WTC11 (cell line): Measurements from ENCODE around the gene FAM32A. TPM values are rescaled to one million over a fixed set of nuclear protein-coding genes. Genes with fewer than 3 reads are reported as not detected.

Source experiments
- ATAC-seq: fragments of 200-7000 bp; cut with Tn5 transposase; 2 replicates; pipeline ENCODE4 v1.10.0; 2021; ENCODE audit warnings: mild to moderate bottlenecking, moderate library complexity
- CTCF ChIA-PET: fragments of 300-600 bp; sonication (Branson Sonifier 250); formaldehyde crosslinking; loops from one replicate; lab custom pipeline; 2021; ENCODE audit warnings: antibody characterized with exemption; lab: Charles Lee
- POLR2A ChIA-PET: fragments of 350-600 bp; sonication (Branson Sonifier 250); formaldehyde crosslinking; loops from one replicate; lab custom pipeline; 2021; ENCODE audit warnings: antibody characterized with exemption; lab: Charles Lee
- DNase-seq: peaks from one replicate; pipeline ENCODE4 v3.0.0; 2021; ENCODE audit warnings: low spot score
- H3K27ac Mint-ChIP-seq: 2 replicates; pipeline ENCODE4 v1.8.0; 2021; ENCODE audit warnings: mixed read lengths
- H3K27me3 Mint-ChIP-seq: 2 replicates; pipeline ENCODE4 v1.8.0; 2021; ENCODE audit warnings: low read depth, mild to moderate bottlenecking, moderate library complexity, mixed read lengths
- H3K36me3 Mint-ChIP-seq: 2 replicates; pipeline ENCODE4 v1.8.0; 2021; ENCODE audit warnings: mixed read lengths
- H3K4me1 Mint-ChIP-seq: 2 replicates; pipeline ENCODE4 v1.8.0; 2022; ENCODE audit warnings: mixed read lengths
- H3K4me3 Mint-ChIP-seq: 2 replicates; pipeline ENCODE4 v1.8.0; 2021; ENCODE audit warnings: mild to moderate bottlenecking, moderate library complexity, mixed read lengths
- H3K9me3 Mint-ChIP-seq: 2 replicates; pipeline ENCODE4 v1.8.0; 2021; ENCODE audit warnings: mixed read lengths
- AR ChIP-seq: fragments of 250-450 bp; sonication (Bioruptor Pico); IDR thresholded peaks from 2 replicates; pipeline ENCODE4 v1.9.0; 2021; ENCODE audit warnings: mild to moderate bottlenecking
- ATF1 ChIP-seq: sonication (generic); formaldehyde crosslinking; IDR thresholded peaks from 2 replicates; pipeline ENCODE4 v1.8.1; 2023; ENCODE audit warnings: mild to moderate bottlenecking, moderate library complexity, missing genetic modification reagents
- ELF4 ChIP-seq: sonication (generic); formaldehyde crosslinking; IDR thresholded peaks from 2 replicates; pipeline ENCODE4 v1.8.1; 2022; ENCODE audit warnings: low read depth, mild to moderate bottlenecking, moderate library complexity, missing genetic modification reagents
- EMX1 ChIP-seq: fragments of 250-450 bp; sonication (Bioruptor Pico); IDR thresholded peaks from 2 replicates; pipeline ENCODE4 v1.8.0; 2021; ENCODE audit warnings: mild to moderate bottlenecking
- FOXK1 ChIP-seq: sonication (generic); formaldehyde crosslinking; IDR thresholded peaks from 2 replicates; pipeline ENCODE4 v1.8.0; 2022; ENCODE audit warnings: mild to moderate bottlenecking, moderate library complexity, missing genetic modification reagents
- GRHL2 ChIP-seq: fragments of 250-450 bp; sonication (Bioruptor Pico); IDR thresholded peaks from 2 replicates; pipeline ENCODE4 v1.8.0; 2022; ENCODE audit warnings: mild to moderate bottlenecking, moderate library complexity; ENCODE audit not compliant: insufficient replicate concordance, severe bottlenecking
- JAZF1 ChIP-seq: fragments of 250-450 bp; sonication (Bioruptor Pico); IDR thresholded peaks from 2 replicates; pipeline ENCODE4 v1.9.0; 2021; ENCODE audit warnings: moderate library complexity, mild to moderate bottlenecking, inconsistent platforms
- JUN ChIP-seq: sonication (generic); formaldehyde crosslinking; IDR thresholded peaks from 2 replicates; pipeline ENCODE4 v1.8.0; 2023; ENCODE audit warnings: mild to moderate bottlenecking, missing genetic modification reagents
- NFATC4 ChIP-seq: fragments of 250-450 bp; sonication (Bioruptor Pico); IDR thresholded peaks from 2 replicates; pipeline ENCODE4 v1.9.0; 2021; ENCODE audit warnings: mild to moderate bottlenecking
- NR3C1 ChIP-seq: sonication (generic); formaldehyde crosslinking; conservative IDR thresholded peaks from 2 replicates; pipeline ENCODE4 v1.8.1; 2023; ENCODE audit warnings: low read depth, mild to moderate bottlenecking, missing genetic modification reagents
- RELA ChIP-seq: sonication (generic); formaldehyde crosslinking; IDR thresholded peaks from 2 replicates; pipeline ENCODE4 v1.8.1; 2022; ENCODE audit warnings: missing genetic modification reagents, mild to moderate bottlenecking, borderline replicate concordance
- TCF7 ChIP-seq: sonication (generic); formaldehyde crosslinking; IDR thresholded peaks from 2 replicates; pipeline ENCODE4 v1.8.0; 2022; ENCODE audit warnings: mild to moderate bottlenecking, low read depth, missing genetic modification reagents, moderate library complexity
- TEAD4 ChIP-seq: sonication (generic); formaldehyde crosslinking; IDR thresholded peaks from 2 replicates; pipeline ENCODE4 v1.8.0; 2022; ENCODE audit warnings: mild to moderate bottlenecking, missing genetic modification reagents
- ZMAT4 ChIP-seq: fragments of 250-450 bp; sonication (Bioruptor Pico); IDR thresholded peaks from 2 replicates; pipeline ENCODE4 v1.9.0; 2021; ENCODE audit warnings: mild to moderate bottlenecking
- ZNF671 ChIP-seq: fragments of 250-450 bp; sonication (Bioruptor Pico); IDR thresholded peaks from 2 replicates; pipeline ENCODE4 v1.8.0; 2021; ENCODE audit warnings: mild to moderate bottlenecking
- total RNA-seq: library from RNA; stranded (reverse); gene quantifications from 3 replicates; pipeline ENCODE4 v1.2.3, GENCODE V29; 2021
- TF ChIP-seq, protein P1 (sequence below): sonication (generic); formaldehyde crosslinking; IDR thresholded peaks from 2 replicates; pipeline ENCODE4 v1.8.0; 2022; ENCODE audit warnings: mild to moderate bottlenecking, missing genetic modification reagents
- TF ChIP-seq, protein P2 (sequence below): sonication (generic); formaldehyde crosslinking; IDR thresholded peaks from 2 replicates; pipeline ENCODE4 v1.8.1; 2022; ENCODE audit warnings: missing genetic modification reagents, borderline replicate concordance
- TF ChIP-seq, protein P3 (sequence below): sonication (generic); formaldehyde crosslinking; IDR thresholded peaks from 2 replicates; pipeline ENCODE4 v1.8.0; 2023; ENCODE audit warnings: missing genetic modification reagents, mild to moderate bottlenecking, borderline replicate concordance
- TF ChIP-seq, protein P4 (sequence below): fragments of 250-450 bp; sonication (Bioruptor Pico); conservative IDR thresholded peaks from 2 replicates; pipeline ENCODE4 v1.9.0; 2021; ENCODE audit warnings: mild to moderate bottlenecking

Gene FAM32A
- total RNA-seq, 1 experiment from 2014 or later = 62.2 TPM

- CTCF ChIA-PET = interaction anchor here (0.7 to 1.8 kb wide), 7 partner anchors 8 to 103 kb away, joined by 3 to 8 read pairs (median 5); partner anchors contain the start of gene FAM32A
- H3K36me3 Mint-ChIP-seq = no peaks in the 10 kb centered on the region
- POLR2A ChIA-PET = interaction anchor here (0.9 kb wide), 1 partner anchor 73 kb away, joined by 3 read pairs; no protein-coding TSS in a partner anchor
These were observed 41.0 kb upstream of the FAM32A start for GRCh38 chr19:16144216-16144581.

DNA sequence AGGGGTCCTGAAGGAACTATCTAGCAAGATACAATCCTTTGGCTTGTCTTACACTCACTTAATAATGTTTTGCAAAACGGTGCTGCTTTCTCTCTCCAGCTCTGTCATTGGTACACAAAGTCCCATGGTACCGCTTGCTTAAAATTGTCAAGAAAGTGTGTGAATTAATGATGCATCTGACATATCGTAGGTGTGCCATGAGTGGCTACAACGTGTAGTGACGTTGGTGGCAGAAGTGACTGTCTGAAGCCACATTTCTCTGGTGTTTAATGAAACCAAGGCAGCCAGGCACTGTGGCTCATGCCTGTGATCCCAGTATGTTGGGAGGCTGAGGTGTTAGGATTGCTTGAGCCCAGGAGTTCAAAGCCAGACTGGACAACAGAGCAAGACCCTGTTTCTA, 39.1 kb upstream of the FAM32A start:
- no peak for TF ChIP-seq GRHL2 (CRISPR knock-in tag)
- TF ChIP-seq ELF4 = no peak
- no peak for TF ChIP-seq TCF7 (CRISPR knock-in tag)
- TF ChIP-seq ZNF671 = no peak
- no peak for TF ChIP-seq RELA (CRISPR knock-in tag)
- TF ChIP-seq, protein P1, sequence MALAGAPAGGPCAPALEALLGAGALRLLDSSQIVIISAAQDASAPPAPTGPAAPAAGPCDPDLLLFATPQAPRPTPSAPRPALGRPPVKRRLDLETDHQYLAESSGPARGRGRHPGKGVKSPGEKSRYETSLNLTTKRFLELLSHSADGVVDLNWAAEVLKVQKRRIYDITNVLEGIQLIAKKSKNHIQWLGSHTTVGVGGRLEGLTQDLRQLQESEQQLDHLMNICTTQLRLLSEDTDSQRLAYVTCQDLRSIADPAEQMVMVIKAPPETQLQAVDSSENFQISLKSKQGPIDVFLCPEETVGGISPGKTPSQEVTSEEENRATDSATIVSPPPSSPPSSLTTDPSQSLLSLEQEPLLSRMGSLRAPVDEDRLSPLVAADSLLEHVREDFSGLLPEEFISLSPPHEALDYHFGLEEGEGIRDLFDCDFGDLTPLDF = no peak
- TF ChIP-seq, protein P2, sequence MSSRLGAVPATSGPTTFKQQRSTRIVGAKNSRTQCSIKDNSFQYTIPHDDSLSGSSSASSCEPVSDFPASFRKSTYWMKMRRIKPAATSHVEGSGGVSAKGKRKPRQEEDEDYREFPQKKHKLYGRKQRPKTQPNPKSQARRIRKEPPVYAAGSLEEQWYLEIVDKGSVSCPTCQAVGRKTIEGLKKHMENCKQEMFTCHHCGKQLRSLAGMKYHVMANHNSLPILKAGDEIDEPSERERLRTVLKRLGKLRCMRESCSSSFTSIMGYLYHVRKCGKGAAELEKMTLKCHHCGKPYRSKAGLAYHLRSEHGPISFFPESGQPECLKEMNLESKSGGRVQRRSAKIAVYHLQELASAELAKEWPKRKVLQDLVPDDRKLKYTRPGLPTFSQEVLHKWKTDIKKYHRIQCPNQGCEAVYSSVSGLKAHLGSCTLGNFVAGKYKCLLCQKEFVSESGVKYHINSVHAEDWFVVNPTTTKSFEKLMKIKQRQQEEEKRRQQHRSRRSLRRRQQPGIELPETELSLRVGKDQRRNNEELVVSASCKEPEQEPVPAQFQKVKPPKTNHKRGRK (CRISPR knock-in tag) = no peak
- TF ChIP-seq NFATC4 (CRISPR knock-in tag) = no peak
- TF ChIP-seq, protein P3, sequence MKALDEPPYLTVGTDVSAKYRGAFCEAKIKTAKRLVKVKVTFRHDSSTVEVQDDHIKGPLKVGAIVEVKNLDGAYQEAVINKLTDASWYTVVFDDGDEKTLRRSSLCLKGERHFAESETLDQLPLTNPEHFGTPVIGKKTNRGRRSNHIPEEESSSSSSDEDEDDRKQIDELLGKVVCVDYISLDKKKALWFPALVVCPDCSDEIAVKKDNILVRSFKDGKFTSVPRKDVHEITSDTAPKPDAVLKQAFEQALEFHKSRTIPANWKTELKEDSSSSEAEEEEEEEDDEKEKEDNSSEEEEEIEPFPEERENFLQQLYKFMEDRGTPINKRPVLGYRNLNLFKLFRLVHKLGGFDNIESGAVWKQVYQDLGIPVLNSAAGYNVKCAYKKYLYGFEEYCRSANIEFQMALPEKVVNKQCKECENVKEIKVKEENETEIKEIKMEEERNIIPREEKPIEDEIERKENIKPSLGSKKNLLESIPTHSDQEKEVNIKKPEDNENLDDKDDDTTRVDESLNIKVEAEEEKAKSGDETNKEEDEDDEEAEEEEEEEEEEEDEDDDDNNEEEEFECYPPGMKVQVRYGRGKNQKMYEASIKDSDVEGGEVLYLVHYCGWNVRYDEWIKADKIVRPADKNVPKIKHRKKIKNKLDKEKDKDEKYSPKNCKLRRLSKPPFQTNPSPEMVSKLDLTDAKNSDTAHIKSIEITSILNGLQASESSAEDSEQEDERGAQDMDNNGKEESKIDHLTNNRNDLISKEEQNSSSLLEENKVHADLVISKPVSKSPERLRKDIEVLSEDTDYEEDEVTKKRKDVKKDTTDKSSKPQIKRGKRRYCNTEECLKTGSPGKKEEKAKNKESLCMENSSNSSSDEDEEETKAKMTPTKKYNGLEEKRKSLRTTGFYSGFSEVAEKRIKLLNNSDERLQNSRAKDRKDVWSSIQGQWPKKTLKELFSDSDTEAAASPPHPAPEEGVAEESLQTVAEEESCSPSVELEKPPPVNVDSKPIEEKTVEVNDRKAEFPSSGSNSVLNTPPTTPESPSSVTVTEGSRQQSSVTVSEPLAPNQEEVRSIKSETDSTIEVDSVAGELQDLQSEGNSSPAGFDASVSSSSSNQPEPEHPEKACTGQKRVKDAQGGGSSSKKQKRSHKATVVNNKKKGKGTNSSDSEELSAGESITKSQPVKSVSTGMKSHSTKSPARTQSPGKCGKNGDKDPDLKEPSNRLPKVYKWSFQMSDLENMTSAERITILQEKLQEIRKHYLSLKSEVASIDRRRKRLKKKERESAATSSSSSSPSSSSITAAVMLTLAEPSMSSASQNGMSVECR (CRISPR knock-in tag) = no peak
- TF ChIP-seq TEAD4 = no peak
- TF ChIP-seq JAZF1 = no peak
- TF ChIP-seq, protein P4, sequence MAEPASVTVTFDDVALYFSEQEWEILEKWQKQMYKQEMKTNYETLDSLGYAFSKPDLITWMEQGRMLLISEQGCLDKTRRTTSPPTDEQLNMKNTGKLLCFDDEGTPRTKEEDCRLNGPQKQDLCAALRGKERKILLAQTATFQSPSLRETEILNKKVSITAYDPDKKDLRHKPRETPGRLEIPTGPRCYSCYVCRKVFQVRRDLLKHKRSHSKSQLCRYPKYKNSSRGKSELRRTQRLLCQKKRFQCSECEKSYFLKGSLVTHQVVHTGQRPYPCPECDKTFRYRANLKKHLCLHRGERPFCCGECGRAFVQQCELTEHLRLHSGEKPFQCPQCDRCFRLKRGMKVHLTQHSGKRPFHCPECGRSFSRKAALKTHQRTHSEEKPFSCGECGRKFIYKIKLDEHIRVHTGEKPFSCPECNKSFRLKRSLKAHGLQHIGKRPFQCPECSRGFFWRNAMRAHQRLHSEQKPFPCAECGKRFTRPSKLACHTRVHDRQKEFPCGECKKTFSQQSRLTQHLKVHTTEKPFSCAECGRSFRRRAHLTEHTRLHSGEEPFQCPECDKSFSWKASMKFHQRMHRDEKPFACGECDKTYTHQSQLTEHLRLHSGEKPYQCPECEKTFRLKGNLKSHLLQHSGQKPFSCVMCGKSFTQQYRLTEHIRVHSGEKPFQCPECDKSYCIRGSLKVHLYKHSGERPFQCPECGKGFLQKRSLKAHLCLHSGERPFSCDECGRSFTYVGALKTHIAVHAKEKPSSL (CRISPR knock-in tag) = no peak
- TF ChIP-seq EMX1 (CRISPR knock-in tag) = no peak
- no peak for TF ChIP-seq JUN (CRISPR knock-in tag)
- TF ChIP-seq AR (CRISPR knock-in tag) = no peak
- TF ChIP-seq NR3C1 (CRISPR knock-in tag) = no peak
- TF ChIP-seq ATF1 (CRISPR knock-in tag) = no peak
- no peak for DNase-seq
- ATAC-seq = no peak
- CTCF ChIA-PET = interaction anchor here (0.8 kb wide), 1 partner anchor 120 kb away, joined by 4 read pairs; no protein-coding TSS in a partner anchor
- Mint-ChIP-seq H3K4me1 (peaks cover 11% of the 10 kb centered on the region), H3K27me3 (no peaks in the 10 kb centered on the region), H3K36me3 (no peaks in the 10 kb centered on the region), H3K9me3 (no peaks in the 10 kb centered on the region), H3K4me3 (no peak overlapping the region), H3K27ac (no peak overlapping the region)
- POLR2A ChIA-PET = no interaction called here

More at GRCh38 chr19:16144216-16144581, 41.0 kb upstream of the FAM32A start:
- H3K9me3 Mint-ChIP-seq = no peaks in the 10 kb centered on the region
- TF ChIP-seq FOXK1 (CRISPR knock-in tag) (no peak), ZMAT4 (no peak)
- ATAC-seq (no peak), DNase-seq (no peak)
- no peak overlapping the region; the same call in 1 of the 2 replicates for H3K4me3 Mint-ChIP-seq
- H3K27me3 Mint-ChIP-seq = peaks cover under 1% of the 10 kb centered on the region; the same call in 1 of the 2 replicates
- peak overlapping the region; percentile 98; the same call in 1 of the 2 replicates for H3K27ac Mint-ChIP-seq
- H3K4me1 Mint-ChIP-seq = peaks cover 11% of the 10 kb centered on the region
